Bone marrow (tissue), 2 donors: ENCODE results near the gene SFXN2.
"Not testable (repeated sequence)": the region's sequence is repeated elsewhere in the genome, so short reads cannot be mapped to it uniquely, and the experiment has no call there.

ENCODE experiments used
- DNase-seq, 2 donors: peaks; one replicate each; lab custom pipeline; 2025; lab: John Stamatoyannopoulos, UW

The SFXN2 gene

DNA sequence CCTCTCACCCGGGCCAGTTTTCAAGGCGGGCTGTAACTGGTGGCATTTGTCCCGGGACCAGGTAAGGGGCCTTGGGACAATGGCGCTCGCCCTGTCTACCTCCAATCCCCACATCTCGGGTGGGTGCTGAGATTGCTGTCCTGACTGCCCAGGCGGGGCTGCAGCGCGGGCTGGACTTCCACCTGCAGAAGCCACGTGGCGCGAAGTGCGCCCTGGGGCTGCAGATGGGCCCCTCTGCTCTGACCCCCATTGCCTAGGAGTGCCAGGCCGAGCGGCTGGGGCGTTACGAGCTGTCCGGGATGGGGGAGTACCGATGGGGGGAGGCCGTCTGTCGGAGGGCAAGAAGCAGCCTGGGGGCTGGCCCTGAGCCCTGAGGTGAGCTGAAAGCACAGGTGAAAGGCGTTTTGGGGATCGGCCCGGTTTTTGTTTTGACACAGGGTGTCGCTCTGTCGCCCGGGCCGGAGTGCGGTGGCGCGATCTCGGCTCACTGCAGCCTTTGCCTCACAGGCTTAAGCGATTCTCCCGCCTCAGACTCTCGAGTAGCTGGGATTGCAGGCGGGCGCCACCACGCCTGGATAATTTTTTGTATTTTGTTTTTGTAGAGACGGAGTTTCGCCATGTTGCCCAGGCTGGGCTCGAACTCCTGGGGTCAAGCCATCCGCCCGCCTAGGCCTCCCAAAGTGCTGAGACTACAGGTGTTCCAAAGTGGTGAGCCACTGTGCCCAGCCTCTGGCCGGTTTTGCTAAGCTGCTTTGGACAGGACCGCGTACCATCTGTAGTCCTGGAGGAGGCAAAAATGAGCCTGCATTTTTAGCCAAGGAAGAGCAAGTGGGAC is at the start of gene SFXN2:
Gene SFXN2, plus strand, starts transcription at position 16 of the 835 bp plus-strand sequence. CDS start 12,001 bp downstream, outside the sequence.
- DNase-seq: no peak

DNA sequence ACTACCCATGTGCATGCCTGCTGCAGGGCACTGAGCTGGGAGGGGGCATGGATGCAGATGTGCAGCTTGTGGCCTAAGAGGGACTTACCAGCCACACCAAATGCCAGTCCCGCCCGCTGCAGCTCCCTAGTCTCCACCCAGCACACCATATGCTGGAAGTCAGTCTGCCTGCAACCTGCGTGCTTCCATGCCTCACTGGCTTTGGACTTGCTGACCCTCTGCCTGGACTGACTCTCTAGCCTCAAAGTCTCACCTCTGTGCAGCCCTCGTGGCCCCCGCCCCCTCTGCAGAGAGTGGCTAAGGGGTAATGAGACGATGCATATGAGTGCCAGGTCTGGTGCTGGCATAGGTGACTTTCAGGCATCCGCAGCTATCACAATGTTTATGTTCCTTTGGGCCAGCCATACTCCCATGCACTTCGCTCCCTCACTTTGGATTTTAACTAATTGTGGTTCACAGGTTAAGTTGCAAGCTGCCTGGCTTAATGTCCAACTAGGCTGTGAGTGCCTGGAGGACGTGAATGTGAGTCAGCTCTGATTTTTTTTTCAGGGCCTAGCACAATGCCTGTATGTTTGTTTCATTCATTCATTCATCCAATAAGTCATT is 48.4 kb upstream of the SFXN2 start:
- DNase-seq: no peak

GRCh38 chr10:102667411-102667810 is 47.0 kb upstream of the SFXN2 start:
- not testable (repeated sequence) for DNase-seq

DNA sequence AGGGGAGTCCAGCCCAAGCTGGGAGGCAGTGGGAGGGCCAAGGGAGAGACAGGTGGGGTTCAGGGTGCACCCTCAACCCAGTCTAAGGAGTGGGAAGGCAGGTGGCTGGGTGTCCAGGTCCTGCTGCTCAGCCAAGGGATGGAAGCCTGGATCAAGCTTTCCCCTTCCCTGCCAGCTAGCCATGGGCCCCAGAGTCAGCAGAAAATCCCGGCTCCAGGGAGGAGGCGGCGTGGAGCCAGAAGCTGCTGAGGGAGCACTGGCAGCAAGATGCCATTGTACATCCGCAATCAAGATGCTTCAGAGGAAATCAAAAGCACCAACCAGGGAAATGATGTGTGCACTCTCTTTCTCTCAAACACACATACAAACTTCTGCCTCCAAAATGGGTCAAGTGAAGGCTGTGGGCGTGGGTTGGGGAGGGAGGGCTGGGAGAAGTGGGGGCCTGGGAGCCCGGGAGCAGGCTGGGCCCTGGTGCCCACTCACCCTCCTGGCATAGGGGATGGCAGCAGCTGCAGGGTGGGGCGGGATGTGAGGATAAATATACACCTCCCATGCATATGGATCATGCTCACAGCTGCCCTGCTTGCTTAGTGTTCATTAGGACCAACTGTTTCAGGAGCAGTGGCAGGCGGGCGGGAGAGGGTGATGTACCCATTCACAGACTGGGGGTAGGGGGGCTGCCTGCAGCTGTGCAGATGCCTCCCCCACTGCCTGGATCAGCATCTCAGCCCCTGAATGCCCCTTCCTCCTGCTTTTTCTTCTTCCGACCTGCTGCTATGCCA is 45.9 kb upstream of the SFXN2 start:
- no peak for DNase-seq

DNA sequence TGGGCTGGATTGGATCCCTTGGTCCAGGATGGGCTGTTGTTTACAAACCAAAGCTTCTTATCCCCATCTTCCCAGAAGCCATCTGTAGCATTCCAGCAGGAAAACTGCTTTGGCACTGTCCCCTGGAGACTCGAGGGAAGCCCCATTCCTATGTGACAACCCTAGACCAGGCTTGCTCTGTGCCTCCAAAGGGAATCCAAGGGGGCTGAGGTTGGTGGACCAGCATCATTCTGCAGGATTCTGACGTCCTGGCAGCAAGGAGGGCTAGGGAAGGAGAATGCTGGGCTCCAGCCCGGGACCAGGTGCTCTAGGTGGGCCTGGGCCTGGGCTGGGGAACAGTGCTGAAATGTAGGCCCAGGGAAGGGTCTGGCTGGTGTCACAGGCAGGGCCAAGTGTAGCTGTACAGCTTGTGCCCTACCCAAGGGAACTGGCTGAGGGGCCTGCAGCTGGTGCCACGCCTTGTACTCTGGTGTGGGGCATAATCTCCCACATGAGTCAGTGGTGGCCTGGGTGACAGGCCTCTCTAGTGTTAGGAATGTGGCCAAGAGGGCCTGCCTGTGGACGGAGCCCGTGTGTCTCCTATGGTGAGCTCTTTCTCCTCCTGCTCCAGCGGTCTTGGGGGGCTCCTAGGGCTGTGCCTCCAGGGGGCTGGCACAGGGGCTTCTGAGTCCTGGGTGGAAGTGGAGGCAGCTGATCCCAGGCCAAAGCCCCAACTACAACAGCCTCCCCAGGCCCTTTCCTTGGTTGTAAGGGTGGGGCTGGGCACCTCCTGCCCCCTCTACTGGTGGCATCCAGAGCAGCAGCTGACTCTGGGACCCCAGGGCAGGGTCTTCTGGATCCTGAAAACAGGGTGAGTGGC is 45.0 kb upstream of the SFXN2 start:
- DNase-seq: no peak

- DNase-seq: no peak
These were observed 44.3 kb upstream of the SFXN2 start for GRCh38 chr10:102670065-102670670.

DNA sequence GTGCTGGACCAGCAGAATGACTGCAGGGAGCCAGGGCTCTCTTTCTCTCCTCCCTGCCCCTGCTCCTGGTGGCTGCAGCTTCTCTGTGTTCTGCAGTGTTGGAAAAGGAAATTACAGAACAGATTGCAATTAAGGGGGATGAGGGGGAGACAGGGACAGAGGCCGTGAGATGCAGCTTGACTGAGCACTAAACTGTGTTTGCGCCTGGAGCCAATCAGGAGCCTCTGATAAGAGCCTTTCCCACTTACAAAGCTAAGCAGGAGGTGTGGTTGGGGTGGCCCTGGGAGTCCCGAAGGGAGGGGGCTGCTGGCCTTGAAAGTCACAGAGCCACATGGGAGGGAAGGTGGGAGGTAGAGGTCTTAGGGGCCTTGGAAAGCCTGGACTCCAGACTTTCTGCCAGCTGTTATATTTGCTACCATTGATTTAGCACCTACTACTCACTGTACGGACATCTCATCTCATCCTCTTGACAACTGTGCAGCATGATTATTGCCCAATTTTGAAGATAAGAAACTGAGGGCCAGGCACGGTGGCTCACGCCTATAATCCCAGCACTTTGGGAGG is 43.5 kb upstream of the SFXN2 start:
- DNase-seq: no peak

- DNase-seq: no peak
These were observed 41.1 kb upstream of the SFXN2 start for GRCh38 chr10:102673236-102673818.

DNA sequence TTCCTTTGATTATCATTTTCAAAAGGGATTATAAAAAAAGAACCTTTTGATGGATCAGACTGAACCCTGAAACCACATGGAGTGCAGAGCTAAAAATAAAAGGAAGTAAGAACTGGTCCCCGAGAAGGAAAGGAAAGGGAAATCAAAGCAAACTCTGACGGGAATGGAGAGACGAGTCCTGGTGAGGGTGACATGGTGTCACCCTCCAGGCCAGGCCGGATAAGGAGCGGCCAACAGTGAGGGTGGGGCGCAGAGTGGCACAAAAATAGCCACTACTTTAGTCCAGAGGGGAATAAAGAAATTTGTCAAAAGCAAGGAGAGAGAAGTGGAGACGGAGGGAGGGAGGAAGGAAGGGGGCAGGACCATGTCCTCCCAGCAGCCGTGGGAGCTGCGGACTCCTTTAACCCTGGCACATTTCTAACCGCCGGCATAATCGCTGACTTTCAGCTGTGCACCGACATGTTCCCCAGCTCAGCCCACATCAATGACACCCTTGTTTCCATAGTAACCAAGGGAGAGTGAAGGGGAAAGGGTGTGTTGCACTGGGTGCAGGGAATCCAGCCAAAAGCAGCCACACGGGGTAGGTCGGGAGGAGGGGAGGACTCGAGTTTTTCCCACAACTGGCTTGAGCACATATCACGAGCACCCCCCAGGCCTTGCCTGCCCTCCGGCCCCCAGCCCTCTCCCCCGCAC is 40.5 kb upstream of the SFXN2 start:
- DNase-seq: peak; percentile 30 to 49

DNA sequence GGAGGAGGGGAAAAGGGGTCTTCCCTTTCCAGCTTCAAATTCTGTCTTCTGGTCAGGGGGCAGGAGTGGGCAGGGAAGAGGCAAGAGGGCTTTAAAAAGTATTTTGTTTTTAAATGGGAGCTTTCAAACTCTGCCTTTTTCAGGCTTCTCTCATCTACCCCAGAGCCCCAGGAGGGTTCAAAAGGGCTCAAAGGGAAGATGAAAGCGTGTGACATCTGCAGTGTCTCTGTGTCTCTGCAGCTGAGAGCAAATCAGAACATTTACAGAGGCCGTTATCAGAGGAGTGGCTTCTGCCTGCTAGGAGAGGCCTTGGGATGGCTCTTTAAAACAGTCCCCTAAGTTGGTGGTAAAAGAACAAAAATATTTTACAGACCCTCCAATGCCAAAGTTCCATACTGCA is 39.9 kb upstream of the SFXN2 start:
- no peak for DNase-seq

- DNase-seq: no peak
These were observed 39.3 kb upstream of the SFXN2 start for GRCh38 chr10:102675011-102675665.

- DNase-seq: peak in 1 of 2 donors; percentile 16
These were observed 38.5 kb upstream of the SFXN2 start for GRCh38 chr10:102675666-102676533.

DNA sequence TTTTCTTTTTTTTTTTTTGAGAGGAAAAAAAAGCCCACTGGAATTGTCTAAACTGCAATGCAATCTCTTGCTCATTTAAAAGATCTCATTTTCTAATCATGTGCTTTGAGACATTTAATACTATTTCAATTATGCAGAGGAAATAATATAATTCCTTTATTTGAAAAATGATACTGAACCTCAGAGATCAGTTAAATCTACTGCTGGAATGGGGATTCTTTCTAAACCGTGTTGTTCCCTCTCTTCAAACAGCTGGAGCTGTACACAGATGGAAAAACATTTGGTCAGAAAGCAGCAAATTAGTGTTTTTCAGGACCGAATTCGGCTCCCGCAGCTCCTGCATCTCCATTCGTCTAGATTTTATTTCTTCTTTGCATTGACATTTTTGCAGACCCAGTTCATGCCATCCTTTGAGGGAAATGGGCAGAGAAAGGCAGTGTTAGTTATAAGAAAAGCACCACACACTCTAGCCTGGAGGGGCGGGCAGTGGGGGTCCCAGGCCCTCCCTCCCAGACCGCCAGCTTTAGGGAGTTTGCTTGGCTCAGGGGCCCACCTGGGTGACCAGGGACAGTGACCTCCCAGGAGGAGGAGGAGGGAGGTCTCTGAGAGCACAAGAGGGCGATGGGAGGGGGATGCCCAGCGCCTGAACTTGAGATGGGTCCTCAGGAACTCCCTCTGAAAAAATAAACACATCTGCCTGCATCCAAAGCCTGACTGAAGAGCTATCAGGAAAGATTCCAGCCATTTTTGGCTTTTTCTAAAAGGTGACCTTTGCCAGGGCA is 37.7 kb upstream of the SFXN2 start:
- no peak for DNase-seq

DNA sequence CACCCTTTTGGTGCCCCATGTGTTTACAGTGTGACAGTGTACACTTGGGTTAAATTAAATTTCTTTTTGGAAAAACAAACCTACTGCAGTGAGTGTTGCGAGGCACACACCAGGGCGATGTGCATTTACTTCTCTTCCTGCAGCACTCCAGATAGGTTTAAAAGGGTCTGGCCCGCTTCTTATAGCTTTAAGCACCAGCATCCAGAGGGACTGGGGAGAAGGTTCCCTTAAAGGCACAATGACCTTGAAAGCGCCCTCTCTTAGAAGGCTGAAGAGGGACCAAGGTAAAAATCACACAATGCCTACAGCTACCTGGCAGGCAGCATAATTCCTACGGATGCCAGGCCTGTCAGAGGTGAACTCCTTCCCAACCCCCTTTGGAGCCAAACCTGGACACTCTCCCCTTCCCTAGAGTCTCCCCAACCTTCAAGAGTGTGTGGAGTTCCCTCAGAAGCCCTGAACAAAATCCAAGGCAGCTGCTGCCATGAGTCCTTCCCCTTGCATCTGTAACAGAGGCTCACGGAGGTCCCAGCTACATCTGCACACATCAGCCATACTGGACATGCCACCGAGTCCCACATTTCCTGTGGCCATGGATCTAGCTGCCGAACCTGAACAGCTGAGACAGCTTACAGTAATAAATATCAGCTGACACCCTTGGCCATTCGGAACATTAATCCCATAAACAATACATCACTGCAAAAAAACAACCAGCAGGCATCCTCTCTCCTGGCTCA is 36.9 kb upstream of the SFXN2 start:
- no peak for DNase-seq

DNA sequence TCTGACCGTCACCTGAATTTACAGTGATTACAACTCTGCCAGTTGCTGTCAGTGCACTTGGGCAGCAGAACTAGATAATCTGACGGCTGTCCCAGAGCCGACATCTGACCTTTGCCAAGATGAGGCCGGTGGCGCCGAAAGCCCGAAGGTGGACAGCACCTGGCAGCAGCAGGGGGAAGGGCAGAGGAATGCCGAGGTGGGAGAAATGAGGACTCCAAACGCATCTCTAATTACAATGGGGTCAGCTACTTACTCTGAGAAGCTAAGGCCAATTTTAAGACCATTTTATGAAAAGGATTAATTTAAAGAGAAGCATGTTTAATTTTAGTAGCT is 36.4 kb upstream of the SFXN2 start:
- DNase-seq: no peak

GRCh38 chr10:102678842-102679289 is 35.6 kb upstream of the SFXN2 start:
- peak in 1 of 2 donors; percentile 40 for DNase-seq

DNA sequence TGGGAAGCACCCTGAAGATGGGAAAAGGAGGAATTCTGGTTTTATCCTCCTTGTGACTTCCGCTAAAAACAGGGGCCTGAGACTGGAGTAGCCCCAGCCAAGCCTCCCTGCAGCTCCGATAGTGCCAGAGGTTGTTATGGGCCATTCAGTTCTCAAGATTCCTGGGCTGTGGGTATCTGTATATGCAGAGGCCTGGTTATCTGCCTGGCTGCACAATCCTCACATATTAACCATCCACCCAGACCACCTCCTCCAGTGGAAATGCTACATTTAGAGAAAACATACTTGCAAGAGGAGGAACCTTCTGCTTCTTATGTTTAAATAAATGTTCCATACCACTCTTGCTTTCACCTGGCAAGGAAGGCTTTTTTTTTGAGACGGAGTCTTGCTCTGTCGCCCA is 34.8 kb upstream of the SFXN2 start:
- DNase-seq: no peak
